Nephron progenitor cell (in vitro differentiated cells): ENCODE data around the gene ATP1B3.
"Not testable (repeated sequence)": the region's sequence is repeated elsewhere in the genome, so short reads cannot be mapped to it uniquely, and the experiment has no call there.

Experiments used
- DNase-seq: peaks from one replicate; pipeline ENCODE4 v3.0.0; 2021
- H3K27ac Mint-ChIP-seq: 2 replicates; pipeline ENCODE4 v1.8.0; 2021; ENCODE audit warnings: mild to moderate bottlenecking, moderate library complexity, mixed read lengths
- H3K27me3 Mint-ChIP-seq: 2 replicates; pipeline ENCODE4 v1.8.0; 2021; ENCODE audit warnings: mild to moderate bottlenecking, low read depth, mixed read lengths; ENCODE audit not compliant: poor library complexity
- H3K36me3 Mint-ChIP-seq: 2 replicates; pipeline ENCODE4 v1.8.0; 2021; ENCODE audit warnings: low read depth, mixed read lengths
- H3K4me1 Mint-ChIP-seq: 2 replicates; pipeline ENCODE4 v1.8.0; 2021; ENCODE audit warnings: mixed read lengths
- H3K4me3 Mint-ChIP-seq: 2 replicates; pipeline ENCODE4 v1.8.0; 2021; ENCODE audit warnings: mild to moderate bottlenecking, moderate library complexity, mixed read lengths
- H3K9me3 Mint-ChIP-seq: 2 replicates; pipeline ENCODE4 v1.8.0; 2021; ENCODE audit warnings: mild to moderate bottlenecking, moderate library complexity, mixed read lengths
- CTCF ChIP-seq: fragments of 200-600 bp; sonication (generic); IDR thresholded peaks from 2 replicates; pipeline ENCODE4 v1.5.0; 2021; ENCODE audit warnings: antibody characterized with exemption

Gene ATP1B3

DNA sequence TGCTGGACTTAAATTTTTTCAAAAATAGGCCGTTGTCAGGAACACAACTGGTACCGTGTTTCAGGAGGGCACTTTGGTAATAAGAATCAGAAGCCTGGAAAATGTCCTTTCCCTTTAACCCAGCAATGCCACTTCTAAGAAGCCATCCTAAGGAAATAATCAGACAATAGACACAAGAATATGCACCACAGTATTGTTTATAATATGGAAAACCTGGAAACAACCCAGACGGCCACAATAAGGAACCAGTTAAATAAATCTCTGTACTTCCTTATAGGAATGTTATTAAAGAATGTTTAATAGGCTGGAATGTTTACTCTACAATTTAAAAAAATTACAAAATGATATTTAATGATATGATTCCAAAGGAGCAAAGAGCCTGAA, 30.4 kb upstream of the ATP1B3 start:
- DNase-seq = no peak
- H3K27me3 Mint-ChIP-seq = peaks cover 6% of the 10 kb centered on the region
- no peaks in the 10 kb centered on the region for H3K4me1 Mint-ChIP-seq
- no peaks in the 10 kb centered on the region for H3K36me3 Mint-ChIP-seq
- H3K27ac Mint-ChIP-seq = no peak overlapping the region
- no peak overlapping the region for H3K4me3 Mint-ChIP-seq
- H3K9me3 Mint-ChIP-seq = no peaks in the 10 kb centered on the region
- no peak for TF ChIP-seq CTCF

GRCh38 chr3:141848159-141848748, 28.2 kb upstream of the ATP1B3 start:
- not testable (repeated sequence) for DNase-seq, H3K9me3 Mint-ChIP-seq, H3K4me3 Mint-ChIP-seq, H3K27me3 Mint-ChIP-seq, H3K36me3 Mint-ChIP-seq, H3K27ac Mint-ChIP-seq, H3K4me1 Mint-ChIP-seq

DNA sequence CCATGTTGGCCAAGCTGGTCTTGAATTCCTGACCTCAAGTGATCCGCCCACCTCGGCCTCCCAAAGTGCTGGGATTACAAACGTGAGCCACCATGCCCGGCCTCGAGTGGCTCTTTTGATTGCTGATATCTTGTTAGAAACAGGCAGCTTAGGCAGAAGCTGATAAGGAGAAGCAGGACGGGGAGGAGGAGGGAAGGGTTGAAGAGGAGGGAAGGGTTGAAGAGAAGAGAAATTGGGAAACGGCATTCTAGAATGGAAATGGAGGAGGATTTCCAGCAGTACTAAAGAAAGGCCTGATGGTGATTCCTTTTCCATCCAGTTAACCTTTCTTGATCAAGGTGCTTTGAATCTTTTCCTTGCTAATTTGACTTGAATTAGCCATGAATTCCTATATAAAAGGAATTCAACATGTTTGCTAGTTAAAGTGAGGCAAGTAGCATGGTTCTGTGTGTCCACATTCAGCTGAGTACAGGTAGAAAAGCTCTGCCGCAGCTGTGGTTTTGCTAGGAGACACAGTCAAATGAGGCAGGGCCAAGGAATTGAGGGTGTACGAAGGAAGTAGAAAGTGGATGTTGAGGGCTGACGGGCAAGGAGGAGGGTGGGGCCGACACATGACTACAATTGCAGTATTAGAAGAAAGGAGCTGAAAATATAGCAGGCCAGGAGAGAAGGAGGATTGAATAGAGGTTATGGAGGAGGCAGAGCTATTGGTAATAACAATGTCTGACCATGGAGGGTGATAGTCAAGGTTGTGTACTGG, 27.2 kb upstream of the ATP1B3 start:
- H3K9me3 Mint-ChIP-seq = no peaks in the 10 kb centered on the region
- H3K27ac Mint-ChIP-seq = no peak overlapping the region
- no peak for TF ChIP-seq CTCF
- H3K36me3 Mint-ChIP-seq = no peaks in the 10 kb centered on the region
- DNase-seq = no peak
- H3K4me1 Mint-ChIP-seq = no peaks in the 10 kb centered on the region
- H3K4me3 Mint-ChIP-seq = no peak overlapping the region
- H3K27me3 Mint-ChIP-seq = peaks cover 3% of the 10 kb centered on the region

DNA sequence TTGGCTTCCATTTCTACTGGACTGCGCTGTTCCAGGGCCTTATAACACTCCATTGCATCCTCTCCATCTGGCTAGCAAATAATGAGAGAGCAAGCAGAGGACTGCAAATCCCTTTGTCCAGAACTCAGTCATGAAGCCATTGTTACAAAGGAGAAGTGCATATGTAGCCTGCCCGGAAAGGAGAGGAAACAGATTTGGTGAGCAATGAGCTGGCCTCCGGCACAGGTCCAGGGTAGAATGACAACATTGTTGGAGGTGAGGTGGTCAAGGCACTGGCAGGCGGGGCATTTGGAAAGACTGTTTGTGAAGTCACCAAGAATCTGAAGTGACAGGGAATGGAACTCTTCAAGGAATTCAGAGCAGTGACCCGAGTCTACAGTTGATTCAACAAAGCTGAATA, 25.0 kb upstream of the ATP1B3 start:
- H3K4me1 Mint-ChIP-seq = no peaks in the 10 kb centered on the region
- no peak for DNase-seq
- peaks cover 3% of the 10 kb centered on the region for H3K27me3 Mint-ChIP-seq
- H3K4me3 Mint-ChIP-seq = no peak overlapping the region
- TF ChIP-seq CTCF = no peak
- no peaks in the 10 kb centered on the region for H3K9me3 Mint-ChIP-seq
- no peak overlapping the region for H3K27ac Mint-ChIP-seq
- no peaks in the 10 kb centered on the region for H3K36me3 Mint-ChIP-seq

GRCh38 chr3:141853081-141853601, 23.3 kb upstream of the ATP1B3 start:
- H3K27me3 Mint-ChIP-seq = peaks cover 5% of the 10 kb centered on the region
- H3K9me3 Mint-ChIP-seq = no peaks in the 10 kb centered on the region
- no peak for DNase-seq
- no peak for TF ChIP-seq CTCF
- no peaks in the 10 kb centered on the region for H3K36me3 Mint-ChIP-seq
- H3K4me1 Mint-ChIP-seq = no peaks in the 10 kb centered on the region
- H3K4me3 Mint-ChIP-seq = no peak overlapping the region
- H3K27ac Mint-ChIP-seq = no peak overlapping the region

- Mint-ChIP-seq H3K4me1 (no peaks in the 10 kb centered on the region), H3K4me3 (no peak overlapping the region), H3K27ac (no peak overlapping the region), H3K27me3 (peaks cover 5% of the 10 kb centered on the region), H3K9me3 (no peaks in the 10 kb centered on the region), H3K36me3 (no peaks in the 10 kb centered on the region)
- no peak for DNase-seq
- no peak for TF ChIP-seq CTCF
Measured at GRCh38 chr3:141853629-141854168, 22.7 kb upstream of the ATP1B3 start.
